HG03520 (cell line): ENCODE measurements around the gene HPSE2.
"Not testable (repeated sequence)": the region's sequence is repeated elsewhere in the genome, so short reads cannot be mapped to it uniquely, and the experiment has no call there.

Source experiments
- ATAC-seq: cut with Tn5 transposase; IDR thresholded peaks from one replicate; pipeline ENCODE4 v1.9.1; 2021; ENCODE audit warnings: mild to moderate bottlenecking, moderate library complexity; ENCODE audit not compliant: unreplicated experiment

The HPSE2 gene

DNA sequence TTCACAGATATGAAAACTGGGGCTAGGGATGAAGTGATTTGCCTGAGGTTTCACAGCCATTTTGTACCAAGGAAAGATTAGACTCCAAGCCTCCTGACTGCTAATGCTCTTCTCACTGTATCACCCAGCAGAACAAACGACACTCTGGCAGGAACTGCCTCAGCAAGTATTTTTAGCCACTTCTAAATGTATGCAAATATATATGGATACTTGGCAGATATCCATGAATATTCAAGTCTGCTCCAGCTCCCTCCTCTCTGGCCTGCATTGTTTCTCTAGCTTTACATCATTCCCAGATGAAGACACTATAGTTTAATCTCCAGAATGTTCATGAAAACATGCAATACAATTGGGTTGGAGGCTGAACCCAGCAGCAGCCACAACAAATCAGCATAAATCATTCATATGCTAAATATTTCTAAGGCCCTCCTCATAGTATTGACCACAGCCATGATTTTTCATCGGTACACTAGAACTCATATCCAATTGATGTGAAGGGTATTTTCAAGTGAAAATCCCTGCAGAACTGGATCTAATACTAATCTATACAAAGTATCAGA is 65.5 kb downstream of the HPSE2 start:
- no peak for ATAC-seq

DNA sequence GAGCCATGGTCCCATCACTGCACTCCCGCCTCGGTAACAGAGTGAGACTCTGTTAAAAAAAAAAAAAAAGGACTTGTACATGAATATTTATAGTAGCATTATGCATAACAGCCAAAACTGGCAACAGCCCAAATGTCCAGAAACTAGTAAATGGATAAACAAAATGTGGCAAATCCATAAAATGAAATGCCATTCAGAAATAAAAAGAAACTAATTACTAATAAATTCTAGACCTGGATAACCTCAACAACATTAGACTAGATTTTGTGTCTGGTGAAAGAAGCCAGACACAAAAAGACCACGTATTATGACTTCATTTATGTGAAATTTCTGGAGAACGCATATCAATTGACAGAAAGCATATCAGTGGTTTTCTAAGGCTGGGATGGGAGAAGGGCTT is 74.5 kb downstream of the HPSE2 start:
- ATAC-seq, result no peak

DNA sequence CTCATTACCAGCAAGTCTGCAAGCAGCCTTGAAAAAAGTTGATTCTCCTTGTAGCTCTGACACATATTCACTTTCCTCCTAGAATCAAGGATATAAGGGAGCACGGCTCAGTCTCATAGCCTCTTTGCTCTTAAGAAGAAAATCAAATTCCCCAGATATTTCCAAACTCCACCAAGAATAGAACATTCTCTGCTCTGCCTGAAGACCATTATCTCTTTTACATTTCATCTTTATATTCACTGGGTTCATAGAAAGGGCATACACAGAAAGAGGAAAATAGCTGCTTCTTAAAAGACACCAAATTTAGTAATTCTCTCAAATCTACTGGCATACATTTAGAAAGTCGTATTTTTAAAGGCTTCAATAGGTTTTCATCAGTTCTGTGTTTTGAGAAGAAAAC is 92.0 kb downstream of the HPSE2 start:
- ATAC-seq, result no peak

DNA sequence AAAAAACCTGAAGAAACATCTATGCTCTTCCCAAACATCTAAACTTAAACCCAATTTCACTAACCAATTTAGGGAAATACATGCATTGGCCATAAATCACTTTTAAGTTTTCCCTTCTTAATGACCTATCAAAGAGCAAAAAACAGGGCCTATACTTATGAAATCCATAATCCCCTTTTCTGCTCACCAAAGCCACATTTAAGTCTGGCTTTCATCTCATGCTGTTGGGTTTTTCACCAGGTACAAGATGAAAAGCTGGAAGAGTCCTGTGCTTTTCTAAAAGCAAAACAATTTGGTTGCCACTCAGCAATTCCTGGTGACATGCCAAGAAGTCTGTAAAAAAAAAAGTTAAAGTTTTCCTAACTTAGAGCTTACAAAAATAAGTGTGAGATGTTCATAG is 92.6 kb downstream of the HPSE2 start:
- no peak for ATAC-seq

DNA sequence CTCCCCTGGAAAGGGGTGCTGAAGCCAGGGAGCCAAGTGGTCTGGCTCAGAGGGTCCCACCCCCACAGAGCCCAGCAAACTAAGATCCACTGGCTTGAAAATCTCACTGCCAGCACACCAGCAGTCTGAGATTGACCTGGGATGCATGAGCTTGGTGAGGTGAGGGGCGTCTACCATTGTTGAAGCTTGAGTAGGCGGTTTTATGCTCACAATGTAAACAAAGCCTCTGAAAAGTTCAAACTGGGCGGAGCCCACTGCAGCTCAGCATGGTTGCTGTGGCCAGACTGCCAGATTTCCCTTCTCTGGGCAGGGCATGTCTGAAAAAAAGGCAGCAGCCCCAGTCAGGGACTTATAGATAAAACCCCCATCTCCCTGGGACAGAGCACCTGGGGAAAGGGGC is 102.8 kb downstream of the HPSE2 start:
- ATAC-seq, result not testable (repeated sequence)

DNA sequence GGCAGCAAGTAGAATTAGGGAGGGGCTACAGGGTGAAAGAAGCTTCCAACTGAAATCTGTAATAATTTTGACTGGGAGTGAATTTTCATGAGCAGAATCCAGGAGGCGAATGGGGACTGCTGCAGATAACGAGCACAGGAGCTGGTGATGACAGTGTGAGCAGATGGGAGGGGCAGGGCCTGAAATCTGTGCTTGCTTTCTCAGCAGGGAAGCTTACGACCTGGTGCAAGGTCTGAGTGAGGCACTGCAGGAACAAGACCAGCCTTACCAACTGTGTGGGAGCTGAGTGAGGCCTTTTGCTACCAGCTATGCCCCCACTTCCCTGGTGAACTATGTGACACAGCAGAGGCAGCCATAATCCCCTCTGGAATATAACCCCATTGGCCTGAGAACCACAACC is 109.8 kb downstream of the HPSE2 start:
- ATAC-seq, result no peak

DNA sequence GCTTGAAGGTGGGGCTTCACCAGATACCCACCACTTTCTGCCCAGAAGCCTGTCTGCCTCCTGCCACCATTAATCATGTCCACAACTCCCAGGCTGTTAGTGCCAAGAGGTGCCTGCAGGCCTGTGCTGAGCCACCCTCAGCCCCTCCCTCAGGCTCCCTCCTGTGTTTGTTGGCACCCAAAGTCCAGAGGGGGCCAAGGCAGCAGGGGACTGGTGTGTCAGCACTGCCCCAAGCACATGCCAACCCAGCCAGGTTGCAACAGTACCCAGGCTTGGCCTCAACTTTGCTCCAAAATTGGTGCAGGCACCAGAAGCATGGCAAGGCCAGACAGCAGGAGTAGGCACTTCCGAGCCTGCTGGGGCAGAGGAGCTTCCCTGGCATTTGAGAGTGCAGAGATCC is 111.3 kb downstream of the HPSE2 start:
- ATAC-seq, result no peak

DNA sequence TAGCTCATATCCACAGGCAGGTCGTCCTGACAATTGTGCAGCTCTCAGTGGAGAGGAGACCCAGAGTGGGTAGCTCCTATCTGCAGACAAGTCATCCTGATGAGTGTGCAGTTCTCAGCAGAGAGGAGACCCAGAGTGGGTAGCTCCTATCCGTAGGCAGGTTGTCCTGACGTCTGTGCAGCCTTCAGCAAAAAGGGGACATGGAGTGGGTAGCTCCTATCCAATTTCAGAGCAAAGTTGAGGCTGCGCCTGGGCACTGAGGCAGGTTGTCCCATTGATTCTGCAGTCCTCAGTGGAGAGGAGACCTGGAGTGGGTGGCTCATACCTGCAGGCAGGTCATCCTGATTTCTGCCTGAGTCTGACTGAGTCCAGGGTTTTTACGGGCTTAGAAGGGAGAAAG is 111.8 kb downstream of the HPSE2 start:
- ATAC-seq, result no peak

DNA sequence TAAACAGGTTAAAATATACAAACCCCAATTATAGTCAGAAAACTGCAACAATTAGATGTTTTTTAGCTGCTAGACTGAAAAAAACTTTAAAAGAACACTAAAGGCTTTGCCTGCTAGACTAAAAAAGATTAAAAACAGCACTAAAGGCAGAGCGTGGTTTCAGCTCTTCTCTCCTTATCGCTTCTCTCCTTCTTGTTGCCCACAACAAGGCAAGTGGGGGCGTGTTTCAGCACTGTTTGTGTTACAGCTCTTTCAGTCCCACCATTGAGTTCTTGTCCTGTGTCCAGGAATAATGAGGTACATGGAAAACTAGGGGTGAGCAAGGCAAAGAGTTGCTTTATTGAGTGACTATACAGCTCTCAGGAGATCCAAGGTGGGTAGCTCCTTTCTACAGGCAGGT is 112.3 kb downstream of the HPSE2 start:
- no peak for ATAC-seq

DNA sequence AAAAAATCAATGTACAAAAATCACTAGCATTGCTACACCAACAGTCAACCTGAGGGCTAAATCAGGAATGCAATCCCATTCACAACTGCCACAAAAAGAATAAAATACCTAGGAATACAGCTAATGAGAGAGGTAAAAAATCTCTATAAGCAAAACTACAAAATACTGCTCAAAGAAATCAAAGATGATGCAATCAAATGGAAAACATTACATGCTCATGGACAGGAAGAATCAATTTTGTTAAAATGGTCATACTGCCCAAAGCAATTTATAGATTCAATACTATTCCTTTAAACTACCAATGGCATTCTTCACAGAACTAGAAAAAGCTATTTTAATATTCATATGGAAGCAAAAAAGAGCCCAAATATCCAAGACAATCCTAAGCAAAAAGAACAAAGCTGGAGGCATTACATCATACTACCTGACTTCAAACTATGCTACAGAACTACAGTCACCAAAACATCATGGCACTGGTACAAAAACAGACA is 116.3 kb downstream of the HPSE2 start:
- ATAC-seq, result no peak

DNA sequence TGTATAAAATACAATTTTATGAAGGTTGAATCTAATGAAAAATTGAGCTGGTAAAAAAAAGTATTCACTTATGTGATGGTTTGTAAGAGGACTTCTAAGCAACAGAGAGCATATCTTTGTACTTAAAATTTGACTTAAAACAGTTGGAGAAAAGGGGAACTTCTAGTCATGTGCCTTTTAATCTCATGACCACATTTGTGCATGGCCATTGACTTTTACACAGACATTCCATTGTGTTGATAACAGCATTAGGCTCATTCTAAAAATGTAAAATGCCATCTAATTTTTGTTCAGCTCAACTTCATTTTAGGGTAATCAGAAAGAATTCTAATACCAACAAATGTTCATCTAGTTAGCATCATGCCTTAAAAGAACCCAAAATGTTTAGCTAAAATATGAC is 119.9 kb downstream of the HPSE2 start:
- no peak for ATAC-seq

DNA sequence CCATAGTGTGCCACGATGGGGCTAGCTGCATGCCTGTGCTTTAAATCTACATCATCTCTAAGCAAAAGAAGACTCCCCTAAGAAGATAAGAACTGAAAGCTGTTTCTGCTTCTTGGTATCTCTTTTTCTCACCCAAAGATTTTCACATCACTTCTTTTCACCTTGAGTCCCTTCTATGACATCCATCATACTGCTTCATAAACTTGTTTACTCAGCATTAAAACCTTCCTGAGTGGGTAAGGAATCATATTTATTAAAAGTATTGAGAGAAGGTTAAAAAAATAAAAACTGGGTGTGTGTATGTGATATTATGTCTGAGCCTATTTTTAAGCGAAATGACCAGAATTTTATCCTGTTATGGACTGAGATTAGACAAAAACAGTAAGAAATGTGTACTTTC is 150.3 kb downstream of the HPSE2 start:
- no peak for ATAC-seq

DNA sequence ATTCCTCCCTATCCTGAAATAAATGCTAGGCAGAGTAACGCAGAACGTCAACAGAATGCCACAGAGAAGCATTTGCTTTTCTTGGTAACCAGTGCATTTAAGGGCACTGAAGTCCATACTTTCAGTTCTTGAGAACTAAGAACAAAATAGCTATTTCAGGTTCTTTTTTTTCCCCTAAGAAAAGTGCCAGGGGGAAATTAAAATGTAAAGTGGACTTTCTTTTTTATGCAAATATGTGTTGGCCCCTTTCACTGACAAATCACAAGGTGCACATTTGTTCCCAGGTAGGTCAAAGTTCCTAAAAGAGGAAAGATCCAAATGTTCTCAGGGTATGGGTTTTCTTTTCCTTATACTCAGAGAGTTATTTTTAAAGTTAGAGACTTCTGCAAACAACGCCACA is 151.5 kb downstream of the HPSE2 start:
- no peak for ATAC-seq

DNA sequence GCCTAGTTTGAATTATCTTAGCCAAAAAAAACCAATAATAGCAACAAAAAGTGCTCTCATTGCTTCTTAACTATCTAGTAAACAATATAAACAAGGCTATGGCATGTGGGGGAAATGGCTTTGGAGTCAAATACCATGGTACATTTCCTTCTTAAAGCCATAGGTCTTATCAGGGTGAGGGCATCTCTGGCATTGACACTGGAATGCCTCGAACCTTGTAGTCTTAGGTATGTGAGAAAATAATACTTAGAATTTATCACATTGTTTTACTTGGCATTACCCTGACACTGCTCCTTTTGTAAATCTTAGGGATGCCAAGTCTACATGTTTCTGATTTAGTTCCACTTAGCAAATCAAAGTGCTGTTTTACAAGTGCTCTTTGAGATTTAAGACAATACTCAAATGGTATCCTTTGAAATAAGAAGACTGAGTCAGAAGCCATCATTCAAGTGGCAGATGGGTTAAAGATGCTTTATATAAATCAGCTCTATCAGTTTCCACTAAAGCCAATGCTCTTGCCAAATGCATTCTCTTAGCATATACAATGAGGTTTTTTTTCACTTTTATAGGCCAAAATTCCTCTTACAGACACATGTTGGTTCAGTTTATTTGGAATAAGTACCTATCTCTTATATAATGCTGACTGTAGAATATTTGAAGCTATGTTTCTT is 155.2 kb downstream of the HPSE2 start:
- no peak for ATAC-seq

DNA sequence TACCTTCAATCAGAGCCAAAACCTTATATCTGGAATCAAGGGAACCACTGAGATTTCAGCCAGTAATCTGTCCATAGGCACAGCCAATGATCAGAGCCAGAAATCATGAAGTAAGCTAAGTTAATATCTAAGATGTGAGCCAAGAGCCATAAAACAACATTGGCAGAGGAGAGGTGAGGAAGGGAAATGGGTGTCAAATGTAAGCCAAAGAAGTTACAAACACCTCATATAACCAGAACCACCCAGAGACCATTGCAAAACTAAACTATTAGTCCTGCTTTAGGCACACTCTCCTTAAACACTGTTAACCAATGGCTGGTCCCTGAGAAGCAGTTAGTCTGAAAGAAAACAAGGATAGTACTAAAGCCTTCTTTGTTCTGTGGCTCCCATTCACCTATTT is 173.1 kb downstream of the HPSE2 start:
- no peak for ATAC-seq

DNA sequence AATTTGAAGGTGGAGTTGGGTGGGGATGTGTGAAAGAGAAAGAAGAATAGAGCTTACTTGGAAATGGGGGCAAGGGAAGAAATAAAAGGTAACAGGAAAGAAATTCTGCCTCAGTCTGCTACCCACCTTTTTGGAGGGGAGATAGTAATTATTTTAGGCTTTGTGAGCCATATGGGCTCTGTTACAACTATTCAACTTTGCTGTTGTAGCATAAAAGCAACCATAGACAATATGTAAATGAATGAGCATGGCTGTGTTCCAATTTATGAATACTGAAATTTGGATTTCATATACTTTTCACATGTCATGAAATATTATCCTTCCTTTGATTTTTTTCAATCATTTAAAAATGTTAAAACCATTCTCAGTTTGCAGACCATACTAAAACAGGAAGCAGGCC is 176.9 kb downstream of the HPSE2 start:
- ATAC-seq, result no peak

DNA sequence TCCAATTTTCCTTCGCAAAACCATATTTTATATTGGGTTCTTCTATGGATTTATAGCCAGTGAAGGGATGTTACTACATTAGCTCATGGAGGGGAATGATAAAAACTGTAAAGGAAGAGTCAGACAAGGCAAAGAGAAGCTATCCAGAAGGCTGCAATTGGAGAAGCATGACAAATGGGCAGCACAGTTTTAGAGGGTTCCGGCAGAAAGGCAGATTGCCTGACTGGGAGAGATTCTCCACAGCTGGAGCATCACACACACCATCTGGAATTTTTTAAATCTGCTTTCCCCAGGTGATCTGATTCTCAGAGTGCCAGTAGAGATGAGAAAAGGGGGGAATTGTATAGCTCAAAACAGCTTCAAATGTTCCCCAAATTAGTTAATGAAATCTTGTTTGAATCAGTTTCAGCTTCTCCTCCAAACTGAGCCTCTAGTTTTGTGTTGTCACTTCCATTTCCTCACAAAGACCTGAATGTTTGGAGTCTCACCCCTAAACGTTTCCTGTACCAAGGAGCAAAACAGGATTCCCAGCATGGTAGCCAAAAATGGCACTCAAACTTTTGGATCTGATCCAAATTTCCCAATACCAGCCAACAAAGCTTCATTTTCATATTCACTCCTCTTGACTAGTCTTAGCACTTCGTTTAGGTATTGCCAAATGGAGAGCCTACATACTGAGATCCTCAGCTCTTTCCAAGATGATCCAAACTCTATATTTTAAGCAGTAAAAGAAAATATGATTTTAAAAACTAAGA is 177.5 kb downstream of the HPSE2 start:
- no peak for ATAC-seq

DNA sequence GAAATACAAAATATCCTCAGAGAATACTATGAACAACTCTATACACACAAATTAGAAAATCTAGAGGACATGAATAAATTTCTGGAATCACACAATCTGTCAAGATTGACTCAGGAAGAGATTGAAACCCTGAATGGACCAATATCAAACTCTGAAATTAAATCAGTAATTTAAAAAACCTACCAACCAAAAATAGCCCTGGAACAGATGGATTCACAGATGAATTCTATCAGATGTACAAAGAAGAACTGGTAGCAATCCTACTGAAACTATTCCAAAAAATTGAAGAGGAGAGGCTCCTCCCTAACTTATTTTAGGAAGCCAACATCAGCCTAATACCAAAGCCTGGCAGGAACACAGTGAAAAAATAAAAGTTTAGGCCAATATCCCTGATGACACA is 190.0 kb downstream of the HPSE2 start:
- no peak for ATAC-seq

DNA sequence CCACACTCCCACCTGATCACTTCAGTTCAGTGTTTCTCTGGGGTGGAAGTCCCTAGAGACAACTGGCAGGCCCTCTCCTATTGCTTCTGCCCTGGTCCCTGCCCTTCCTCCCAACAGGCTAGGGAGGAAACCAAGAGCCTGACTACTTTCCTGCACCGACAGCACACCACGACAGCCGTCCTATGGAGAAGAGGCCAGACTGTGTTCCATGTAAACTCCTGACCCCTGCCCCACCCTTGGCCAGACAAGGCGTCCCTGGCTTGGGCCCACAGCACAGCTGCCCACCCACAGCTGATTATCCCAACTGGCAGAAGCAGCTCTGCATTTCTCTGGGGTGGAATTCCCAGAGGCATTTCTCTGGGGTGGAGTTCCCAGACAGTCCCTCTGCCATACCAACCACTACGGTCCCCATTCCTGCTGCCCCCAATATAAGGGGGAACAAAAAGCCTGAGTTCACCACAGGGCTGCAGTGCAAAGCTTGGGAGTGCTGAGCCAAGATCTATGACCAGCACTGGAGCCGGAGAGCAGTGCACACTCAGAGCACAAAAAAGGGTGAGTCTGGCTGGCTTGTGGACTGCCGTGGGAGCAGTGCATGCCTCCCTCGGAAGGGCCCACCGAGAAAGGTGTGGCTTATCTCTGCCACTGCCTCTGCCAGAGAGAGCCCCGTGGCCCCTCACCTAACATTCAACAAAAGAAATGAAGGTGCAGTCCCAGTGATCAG is 193.4 kb downstream of the HPSE2 start:
- no peak for ATAC-seq

DNA sequence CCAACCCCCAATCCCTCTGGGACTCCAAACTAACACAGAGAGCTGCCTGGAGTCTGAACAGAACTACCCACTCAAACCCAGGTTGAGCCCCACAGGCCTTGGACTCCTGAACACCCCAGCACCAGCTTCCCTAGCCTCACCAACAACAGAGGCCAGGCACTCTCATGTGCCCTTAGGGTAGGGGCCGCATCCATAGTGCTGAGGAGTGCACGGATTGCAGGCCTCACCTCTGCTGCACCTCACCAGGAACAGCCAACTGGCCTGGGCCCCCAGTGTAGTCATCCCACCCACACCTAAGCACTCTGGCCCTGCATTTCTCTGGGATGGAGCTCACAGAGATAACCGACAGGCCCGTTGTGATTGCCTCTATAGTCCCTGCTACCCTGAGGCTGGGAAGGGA is 194.2 kb downstream of the HPSE2 start:
- ATAC-seq, result no peak

DNA sequence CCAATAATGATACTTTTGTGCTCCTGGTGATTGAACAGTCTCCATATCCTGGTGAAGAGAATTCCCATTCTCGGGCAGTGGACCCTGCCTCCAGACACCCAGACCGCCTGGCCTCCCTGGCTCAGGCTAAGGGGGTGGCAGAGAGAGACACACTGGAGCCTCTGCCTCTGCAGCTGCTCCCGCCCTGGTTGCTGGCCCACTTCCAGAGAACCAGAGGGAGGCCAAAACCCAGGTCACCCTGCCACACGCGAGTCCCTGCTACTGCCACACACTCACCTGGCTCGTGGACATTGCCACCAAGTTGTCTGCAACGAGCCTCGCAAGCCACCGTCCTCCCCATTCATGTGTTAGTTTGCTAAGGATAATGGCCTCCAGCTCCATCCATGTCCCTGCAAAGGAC is 221.8 kb downstream of the HPSE2 start:
- ATAC-seq, result no peak

DNA sequence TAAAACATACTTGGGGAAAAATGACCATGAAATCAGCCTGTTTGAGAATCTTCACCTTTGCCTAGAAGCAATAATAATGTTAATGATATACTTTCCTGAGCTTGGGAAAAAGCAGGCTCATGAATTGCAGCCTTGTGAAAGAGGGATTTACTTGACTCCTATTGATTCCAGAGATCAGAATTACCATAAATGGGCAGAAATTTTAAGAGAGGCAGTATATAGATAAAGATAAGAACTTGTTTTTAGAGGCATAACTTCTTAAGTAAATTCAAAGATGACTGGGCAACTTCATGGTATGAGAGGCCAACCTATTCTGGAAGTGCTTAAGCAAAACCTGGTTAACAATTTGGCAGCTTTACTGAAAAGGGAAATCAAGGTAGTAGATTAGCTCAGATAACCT is 225.4 kb downstream of the HPSE2 start:
- ATAC-seq, result no peak
